ENCODE results near the gene PREB. TPM values are rescaled to one million over a fixed set of nuclear protein-coding genes. Genes with fewer than 3 reads are reported as not detected.
"Not testable (repeated sequence)": the region's sequence is repeated elsewhere in the genome, so short reads cannot be mapped to it uniquely, and the experiment has no call there.

PREB gene
- total RNA-seq: 10 to 100 TPM; 50.1 to 51.5 TPM
- long read RNA-seq, transcript PREB-202 (8 exons, 1,910 nt): minor isoform, 7 of 149 reads
- long read RNA-seq, transcript PREB-201 (9 exons, 2,166 nt): major isoform, 113 of 149 reads
- long read RNA-seq, partial matches to known transcripts: 11 of 149 reads
- long read RNA-seq, other reads (novel, unspliced or antisense): 18 of 149 reads

GRCh38 chr2:27133905-27134780 lies at the start of gene PREB:
Gene PREB (minus strand): TSS chr2:27134636. CDS start chr2:27134421, 215 bp downstream.
- ATAC-seq (peak; percentile 97), DNase-seq (peak; percentile 99)
- intact Hi-C loops (cut with DNase I): no loop called here

- DNase-seq (peak; percentile 40), ATAC-seq (peak; percentile 51 to 60)
- intact Hi-C loops (cut with DNase I): no loop called here
These were observed 49.7 kb upstream of the PREB start for GRCh38 chr2:27184115-27184514.

- intact Hi-C loops (cut with DNase I): no loop called here
- no peak for DNase-seq
- ATAC-seq: no peak
These were observed 47.9 kb upstream of the PREB start for GRCh38 chr2:27182346-27182745.

- no peak for ATAC-seq
- intact Hi-C loops (cut with DNase I): no loop called here
- no peak for DNase-seq
These were observed 45.0 kb upstream of the PREB start for GRCh38 chr2:27179344-27180000.

- ATAC-seq (no peak), DNase-seq (no peak)
- intact Hi-C loops (cut with DNase I): no loop called here
These were observed 44.0 kb upstream of the PREB start for GRCh38 chr2:27178469-27178868.

GRCh38 chr2:27177441-27178351 lies 43.3 kb upstream of the PREB start:
- DNase-seq: no peak
- intact Hi-C loops (cut with DNase I): no loop called here
- no peak for ATAC-seq

- ATAC-seq; DNase-seq; intact Hi-C loops (cut with DNase I): not testable (repeated sequence)
These were observed 41.3 kb upstream of the PREB start for GRCh38 chr2:27175781-27176180.

- ATAC-seq (peak in 1 of 2 donors; percentile 73), DNase-seq (no peak)
- intact Hi-C loops (cut with DNase I): no loop called here
These were observed 40.9 kb upstream of the PREB start for GRCh38 chr2:27175330-27175729.

GRCh38 chr2:27174638-27175037 lies 40.2 kb upstream of the PREB start:
- intact Hi-C loops (cut with DNase I): no loop called here
- ATAC-seq (no peak), DNase-seq (no peak)

GRCh38 chr2:27171351-27171848 lies 37.0 kb upstream of the PREB start:
- intact Hi-C loops (cut with DNase I): no loop called here
- DNase-seq (no peak), ATAC-seq (no peak)

GRCh38 chr2:27170581-27171337 lies 36.3 kb upstream of the PREB start:
- intact Hi-C loops (cut with DNase I): no loop called here
- ATAC-seq: peak in 1 of 2 donors; percentile 42
- DNase-seq: no peak

GRCh38 chr2:27164960-27165763 lies 30.7 kb upstream of the PREB start:
- ATAC-seq (no peak), DNase-seq (no peak)
- intact Hi-C loops (cut with DNase I): no loop called here

- intact Hi-C loops (cut with DNase I): no loop called here
- no peak for DNase-seq
- ATAC-seq: no peak
These were observed 28.0 kb upstream of the PREB start for GRCh38 chr2:27162151-27163121.

- intact Hi-C loops (cut with DNase I): no loop called here
- ATAC-seq (no peak), DNase-seq (no peak)
These were observed 25.8 kb upstream of the PREB start for GRCh38 chr2:27160191-27160590.

GRCh38 chr2:27159271-27159670 lies 24.8 kb upstream of the PREB start:
- DNase-seq: no peak
- ATAC-seq: no peak
- intact Hi-C loops (cut with DNase I): no loop called here

- no peak for DNase-seq
- intact Hi-C loops (cut with DNase I): no loop called here
- ATAC-seq: no peak
These were observed 24.0 kb upstream of the PREB start for GRCh38 chr2:27158468-27158867.

All from left cardiac atrium (tissue), 4 donors.